IPS DF 4.7 (cell line): Measurements from ENCODE around the gene GPER1.
"Not testable (repeated sequence)": the region's sequence is repeated elsewhere in the genome, so short reads cannot be mapped to it uniquely, and the experiment has no call there.

Source experiments
- DNase-seq: peaks from one replicate; pipeline ENCODE4 v3.0.0-alpha.2; 2013; ENCODE audit warnings: low spot score; ENCODE audit errors: extremely low read depth

The GPER1 gene

GRCh38 chr7:1116383-1117008 is 28.6 kb downstream of the GPER1 start:
- DNase-seq, result not testable (repeated sequence)

DNA sequence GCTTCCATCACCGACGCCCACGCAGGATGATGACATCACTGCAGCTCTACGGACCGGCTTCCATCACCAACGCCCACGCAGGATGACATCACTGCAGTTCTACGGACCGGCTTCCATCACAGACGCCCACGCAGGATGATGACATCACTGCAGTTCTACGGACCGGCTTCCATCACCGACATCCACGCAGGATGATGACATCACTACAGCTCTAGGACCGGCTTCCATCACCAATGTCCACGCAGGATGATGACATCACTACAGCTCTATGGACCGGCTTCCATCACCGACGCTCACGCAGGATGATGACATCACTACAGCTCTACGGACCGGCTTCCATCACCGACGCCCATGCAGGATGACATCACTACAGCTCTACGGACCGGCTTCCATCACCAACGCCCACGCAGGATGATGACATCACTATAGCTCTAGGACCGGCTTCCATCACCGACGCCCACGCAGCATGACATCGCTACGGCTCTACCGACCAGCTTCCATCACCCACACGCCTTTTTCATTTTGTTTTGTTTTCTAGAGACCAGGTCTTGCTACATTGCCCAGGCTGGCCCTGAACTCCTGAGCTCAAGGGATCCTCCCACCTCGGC is 29.5 kb downstream of the GPER1 start:
- no peak for DNase-seq

- no peak for DNase-seq
Measured at GRCh38 chr7:1119201-1119600, 31.3 kb downstream of the GPER1 start.

DNA sequence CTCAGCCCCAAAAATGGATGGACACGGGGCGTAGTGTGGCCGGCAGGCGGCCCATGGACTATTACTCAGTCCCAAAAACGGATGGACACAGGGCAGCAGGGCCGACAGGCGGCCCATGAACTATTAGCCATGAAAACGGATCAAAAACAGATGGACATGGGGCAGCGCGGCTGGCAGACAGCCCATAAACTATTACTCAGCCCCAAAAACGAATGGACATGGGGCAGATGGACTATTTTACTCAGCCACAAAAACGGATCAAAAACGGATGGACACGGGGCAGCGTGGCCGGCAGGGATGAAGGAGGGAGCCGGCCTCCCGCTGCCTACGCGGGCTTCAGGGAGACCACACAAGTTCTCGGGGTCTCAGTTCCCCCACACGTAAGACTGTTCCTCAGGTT is 32.9 kb downstream of the GPER1 start:
- no peak for DNase-seq

GRCh38 chr7:1121476-1121875 is 33.6 kb downstream of the GPER1 start:
- DNase-seq, result no peak

GRCh38 chr7:1121886-1122831 is 34.2 kb downstream of the GPER1 start:
- DNase-seq, result no peak

DNA sequence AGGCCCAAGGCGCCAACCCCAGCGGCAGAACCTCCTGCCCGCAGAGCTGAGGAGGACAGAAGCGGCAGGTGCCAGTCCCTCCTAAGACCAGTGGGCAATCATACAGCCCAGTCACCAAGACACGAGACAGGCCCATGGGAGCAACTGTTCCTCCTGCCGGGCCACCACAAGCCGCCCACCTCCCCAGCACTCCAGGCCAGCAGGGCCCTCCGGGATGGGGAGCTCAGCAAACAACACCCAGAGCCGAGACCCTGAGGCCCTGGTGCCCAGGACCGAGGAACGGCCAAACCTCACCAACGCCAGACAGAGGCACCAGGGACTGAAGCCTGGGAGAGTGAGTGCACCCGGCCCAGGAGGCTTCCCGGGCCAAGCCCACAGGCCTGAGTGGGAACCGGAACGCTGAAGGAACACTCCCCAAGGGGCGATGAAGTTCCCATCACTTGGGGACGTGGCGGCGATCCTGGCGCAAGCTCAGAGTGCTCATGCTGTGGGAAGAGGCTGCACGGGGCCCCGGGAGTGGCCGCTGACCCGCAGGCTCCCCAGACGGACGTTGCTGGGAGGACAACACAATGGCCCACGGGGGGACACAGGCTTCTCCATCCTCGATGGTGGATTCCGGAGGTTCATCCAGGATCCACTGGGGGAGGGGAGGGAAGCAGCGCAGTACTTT is 35.1 kb downstream of the GPER1 start:
- no peak for DNase-seq

DNA sequence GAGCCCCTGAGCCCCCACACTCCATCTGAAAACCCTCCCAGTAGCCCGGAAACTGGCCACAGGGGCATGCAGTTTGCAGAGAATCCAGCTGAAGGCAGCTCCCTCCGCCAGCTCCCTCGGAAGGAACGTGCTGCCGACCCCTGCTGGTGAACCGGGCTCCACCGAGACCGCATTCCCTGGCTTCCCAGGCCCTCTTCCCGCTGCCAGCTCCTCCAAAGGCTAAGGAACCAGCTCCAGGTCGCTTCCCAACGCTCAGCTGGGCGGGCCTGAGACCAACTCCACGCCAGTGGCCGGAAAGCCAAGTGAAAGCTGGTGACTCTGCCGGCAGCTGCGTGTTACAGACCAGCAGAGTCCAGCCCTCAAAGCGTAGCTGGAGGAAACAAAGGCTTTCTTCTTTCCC is 35.8 kb downstream of the GPER1 start:
- DNase-seq, result peak; percentile 46

DNA sequence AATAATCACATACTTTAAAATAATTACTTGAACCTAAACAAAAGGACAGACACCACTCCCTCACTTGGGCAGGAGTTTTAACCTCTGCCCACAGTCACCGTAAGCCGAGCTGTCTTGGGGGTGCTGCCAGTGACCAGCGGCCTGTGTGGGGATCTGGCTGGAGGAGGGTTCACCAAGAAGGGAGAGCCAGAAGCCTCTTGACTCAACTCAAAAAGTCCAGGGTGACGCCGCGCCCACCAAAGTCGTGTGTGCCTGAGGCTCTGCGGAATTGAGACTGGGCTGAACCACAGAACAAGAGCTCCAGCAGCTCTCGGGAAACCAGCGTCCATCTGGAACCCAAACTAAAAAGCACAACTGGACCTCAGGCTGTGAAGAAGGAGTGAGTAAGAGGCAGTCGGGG is 36.3 kb downstream of the GPER1 start:
- DNase-seq, result no peak

DNA sequence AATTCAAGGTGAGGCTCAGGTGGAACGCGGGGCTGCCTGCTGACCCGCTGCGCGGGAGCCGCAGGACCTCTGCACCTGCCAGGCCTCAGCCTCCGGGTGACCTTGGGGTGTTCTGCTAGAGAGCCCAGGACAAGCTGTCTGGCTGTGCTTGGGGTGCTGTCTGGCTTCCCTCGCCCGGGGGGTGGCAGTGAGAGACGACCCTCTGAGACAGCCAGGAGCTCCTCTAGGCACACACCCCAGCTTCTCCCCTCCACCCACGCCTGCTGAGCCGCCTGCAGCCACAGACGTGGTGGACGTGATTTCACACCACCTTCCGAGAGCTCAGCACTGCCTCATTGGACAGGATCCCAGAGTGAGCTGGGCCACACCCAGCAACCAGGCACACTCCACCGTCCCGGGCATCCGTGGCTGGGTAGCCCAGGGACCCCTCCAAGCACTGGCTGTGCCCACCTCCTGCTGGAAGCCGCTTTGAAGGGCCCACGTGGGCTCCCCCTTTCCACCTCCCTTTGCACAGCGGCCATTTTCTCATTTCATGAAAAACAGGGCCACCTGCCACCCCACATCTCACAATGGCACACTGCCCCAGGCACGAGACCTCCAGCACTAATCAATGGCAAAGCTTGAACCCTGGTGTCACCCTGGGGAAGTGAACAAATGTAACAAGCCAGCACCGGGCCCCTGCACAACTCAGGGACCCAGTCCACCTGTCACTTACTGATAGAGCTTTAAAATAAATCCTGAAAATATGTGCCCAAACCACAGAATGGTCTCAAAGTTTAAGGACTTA is 37.1 kb downstream of the GPER1 start:
- DNase-seq, result no peak

GRCh38 chr7:1125603-1125969 is 37.7 kb downstream of the GPER1 start:
- DNase-seq, result no peak

GRCh38 chr7:1127001-1127400 is 39.1 kb downstream of the GPER1 start:
- no peak for DNase-seq

- DNase-seq, result no peak
Measured at GRCh38 chr7:1129431-1129830, 41.5 kb downstream of the GPER1 start.

DNA sequence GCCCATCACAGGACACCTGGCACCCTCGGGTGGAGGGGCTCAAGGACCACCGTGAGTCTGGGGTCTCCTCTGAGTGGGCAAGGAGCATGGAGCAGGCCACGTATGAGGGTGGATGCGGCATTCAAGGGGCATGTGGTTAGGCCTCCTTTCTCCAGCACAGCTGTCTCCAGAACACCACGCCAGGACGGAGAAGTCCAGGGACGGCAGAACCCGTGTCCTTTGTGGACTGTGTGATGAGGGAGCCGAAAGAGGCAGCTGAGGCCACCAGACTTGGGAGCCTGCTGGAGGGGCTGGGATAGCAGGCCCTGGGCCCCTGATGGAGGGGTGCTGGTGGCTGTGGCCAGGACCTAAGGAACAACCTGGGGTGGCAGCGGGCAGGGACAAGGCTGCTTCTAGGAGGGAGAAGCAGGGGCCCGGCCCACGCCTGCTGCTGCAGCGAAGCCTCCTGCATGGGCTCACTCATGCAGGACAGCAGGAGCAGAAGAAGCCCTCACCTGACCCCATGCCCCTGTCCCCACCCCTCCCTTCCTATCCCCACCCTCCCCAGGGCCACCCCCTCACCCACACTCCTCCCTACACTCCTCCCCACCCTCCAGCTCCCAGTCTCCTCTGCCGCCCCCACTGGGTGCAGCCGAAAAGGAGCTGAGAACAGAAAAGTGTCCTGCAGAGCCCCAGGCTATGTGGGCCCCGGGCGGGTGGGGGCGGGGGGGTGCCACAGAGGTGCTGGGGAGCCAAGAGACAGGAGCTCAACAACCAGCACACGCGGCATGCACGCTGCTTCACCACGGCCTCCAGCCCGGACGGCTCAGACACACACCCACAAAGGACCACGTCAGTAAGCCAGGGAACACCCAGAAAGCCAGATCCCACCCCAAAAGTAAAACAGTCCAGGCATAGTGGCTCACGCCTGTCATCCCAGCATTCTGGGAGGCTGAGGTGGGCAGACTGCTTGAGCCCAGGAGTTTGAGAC is 42.4 kb downstream of the GPER1 start:
- no peak for DNase-seq

DNA sequence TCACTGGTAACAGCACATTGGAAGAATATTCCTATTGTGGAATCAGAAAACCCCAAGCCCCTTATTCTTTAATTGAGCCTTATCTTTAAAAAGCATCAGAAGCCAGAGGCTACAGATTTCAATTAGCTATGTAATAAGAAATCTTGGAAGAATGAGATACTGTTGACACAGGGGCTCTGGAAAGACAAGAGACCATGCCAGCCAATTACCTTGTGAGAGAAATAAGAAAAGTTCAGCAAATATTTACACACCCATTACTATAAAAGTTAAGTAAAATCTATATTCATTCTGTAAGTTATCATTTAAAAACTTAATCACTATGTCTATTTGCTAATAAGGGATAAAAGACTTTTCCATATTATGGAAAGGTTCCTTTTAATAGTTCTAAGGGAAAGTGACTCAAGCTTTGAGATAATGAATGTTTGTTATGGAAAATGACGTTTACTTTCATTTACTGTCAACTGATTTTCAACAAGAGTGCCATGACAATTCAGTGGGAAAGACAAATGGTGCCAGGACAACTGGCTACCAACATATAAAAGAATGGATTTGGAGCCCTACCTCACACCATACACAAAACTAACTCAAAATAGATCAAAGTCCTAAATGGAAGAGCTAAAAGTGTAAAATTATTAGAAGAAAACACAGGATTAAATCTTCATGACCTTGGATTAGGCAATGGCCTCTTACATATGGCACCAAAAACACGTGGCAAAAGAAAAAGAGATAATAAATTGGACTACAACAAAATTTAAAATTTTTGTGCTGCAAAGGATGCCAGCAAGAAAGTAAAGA is 43.8 kb downstream of the GPER1 start:
- DNase-seq, result no peak

- DNase-seq, result no peak
Measured at GRCh38 chr7:1134951-1135350, 47.0 kb downstream of the GPER1 start.

GRCh38 chr7:1136841-1137516 is 49.1 kb downstream of the GPER1 start:
- no peak for DNase-seq

DNA sequence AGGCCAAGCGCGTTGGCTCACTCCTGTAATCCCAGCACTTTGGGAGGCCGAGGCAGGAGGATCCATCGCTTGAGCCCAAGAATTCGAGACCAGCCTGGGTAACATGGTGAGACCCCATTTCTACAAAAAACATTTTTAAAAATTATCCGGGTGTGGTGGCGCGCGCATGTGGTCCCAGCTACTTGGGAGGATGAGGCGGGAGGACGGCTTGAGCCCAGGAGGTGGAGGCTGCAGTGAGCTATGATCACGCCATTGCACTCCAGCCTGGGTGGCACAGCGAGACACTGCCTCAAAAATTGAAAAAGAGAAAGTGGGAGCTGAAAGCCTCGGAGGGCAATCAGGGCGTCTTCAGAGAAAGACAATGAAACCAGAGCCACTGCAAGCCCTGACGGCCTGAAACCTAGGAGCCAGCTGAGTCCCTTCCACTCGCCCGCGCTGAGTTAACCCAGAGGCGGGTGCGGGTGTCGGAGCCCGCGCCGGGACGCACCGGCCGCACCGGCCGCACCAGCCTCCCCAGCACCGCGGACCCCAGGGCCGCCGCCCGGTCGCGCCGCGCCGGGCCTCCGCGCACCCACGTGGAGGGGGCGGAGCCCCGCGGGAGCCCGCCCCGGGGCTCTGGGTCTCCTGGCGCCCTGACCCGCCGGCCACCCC is 49.7 kb downstream of the GPER1 start:
- DNase-seq, result no peak
